H9 (cell line): ENCODE measurements around the gene KRTAP5-6. TPM values are rescaled to one million over a fixed set of nuclear protein-coding genes. Genes with fewer than 3 reads are reported as not detected.

Source experiments
- DNase-seq: peaks from one replicate; pipeline ENCODE4 v3.0.0-alpha.2; 2017
- H2AFZ ChIP-seq: one replicate; pipeline ENCODE4 v1.6.1; 2013; ENCODE audit warnings: mild to moderate bottlenecking, low read length, control low read depth, moderate library complexity
- H2AK5ac ChIP-seq: 2 replicates; pipeline ENCODE4 v1.6.1; 2013; ENCODE audit warnings: low read length, control low read depth, mixed read lengths; ENCODE audit not compliant: insufficient read length
- H2BK120ac ChIP-seq: one replicate; pipeline ENCODE4 v1.6.1; 2013; ENCODE audit warnings: low read depth, mild to moderate bottlenecking, low read length, control low read depth, inconsistent platforms; ENCODE audit not compliant: poor library complexity, severe bottlenecking
- H2BK12ac ChIP-seq: 2 replicates; pipeline ENCODE4 v1.6.1; 2013; ENCODE audit warnings: low read length, control low read depth, mixed read lengths, low read depth; ENCODE audit not compliant: insufficient read length
- H2BK15ac ChIP-seq: 2 replicates; pipeline ENCODE4 v1.6.1; 2013; ENCODE audit warnings: low read depth, low read length, control low read depth
- H2BK20ac ChIP-seq: one replicate; pipeline ENCODE4 v1.6.1; 2013; ENCODE audit warnings: low read depth, mild to moderate bottlenecking, low read length, control low read depth, inconsistent platforms; ENCODE audit not compliant: poor library complexity, severe bottlenecking
- H2BK5ac ChIP-seq: 2 replicates; pipeline ENCODE4 v1.6.1; 2013; ENCODE audit warnings: low read length, control low read depth, mixed read lengths; ENCODE audit not compliant: insufficient read length
- H3K14ac ChIP-seq: 2 replicates; pipeline ENCODE4 v1.6.1; 2013; ENCODE audit warnings: low read length, control low read depth; ENCODE audit not compliant: insufficient read depth
- H3K18ac ChIP-seq: 2 replicates; pipeline ENCODE4 v1.6.1; 2013; ENCODE audit warnings: low read depth, mild to moderate bottlenecking, mixed read lengths, low read length, control low read depth; ENCODE audit not compliant: insufficient read length
- H3K23ac ChIP-seq: 2 replicates; pipeline ENCODE4 v1.6.1; 2013; ENCODE audit warnings: low read length, control low read depth, mixed read lengths, low read depth; ENCODE audit not compliant: insufficient read length
- H3K23me2 ChIP-seq: 2 replicates; pipeline ENCODE4 v1.6.1; 2013; ENCODE audit warnings: low read depth, mild to moderate bottlenecking, mixed read lengths, low read length, control low read depth; ENCODE audit not compliant: insufficient read length, poor library complexity, severe bottlenecking
- H3K27ac ChIP-seq: 2 replicates; pipeline ENCODE4 v1.5.1; 2013; ENCODE audit warnings: low read length, control low read depth, mixed read lengths, low read depth; ENCODE audit not compliant: insufficient read length
- H3K27me3 ChIP-seq: 2 replicates; pipeline ENCODE4 v1.6.1; 2013; ENCODE audit warnings: low read length, control low read depth, inconsistent platforms; ENCODE audit not compliant: insufficient read depth
- H3K4ac ChIP-seq: 2 replicates; pipeline ENCODE4 v1.6.1; 2013; ENCODE audit warnings: low read depth, mild to moderate bottlenecking, control low read depth, inconsistent platforms, low read length, moderate library complexity
- H3K4me1 ChIP-seq: 2 replicates; pipeline ENCODE4 v1.6.1; 2013; ENCODE audit warnings: low read length, control low read depth, inconsistent platforms; ENCODE audit not compliant: insufficient read depth
- H3K4me2 ChIP-seq: 2 replicates; pipeline ENCODE4 v1.6.1; 2013; ENCODE audit warnings: low read length, control low read depth, mixed read lengths; ENCODE audit not compliant: insufficient read length, insufficient read depth
- H3K56ac ChIP-seq: 2 replicates; pipeline ENCODE4 v1.6.1; 2013; ENCODE audit warnings: low read depth, mild to moderate bottlenecking, mixed read lengths, low read length, control low read depth; ENCODE audit not compliant: insufficient read length
- H3K79me1 ChIP-seq: 2 replicates; pipeline ENCODE4 v1.6.1; 2013; ENCODE audit warnings: low read depth, mild to moderate bottlenecking, moderate library complexity, low read length, control low read depth, inconsistent platforms; ENCODE audit not compliant: insufficient read depth, poor library complexity, severe bottlenecking
- H3K79me2 ChIP-seq: 2 replicates; pipeline ENCODE4 v1.6.1; 2013; ENCODE audit warnings: low read length, control low read depth, inconsistent platforms; ENCODE audit not compliant: insufficient read depth
- H3K9ac ChIP-seq: 2 replicates; pipeline ENCODE4 v1.6.1; 2013; ENCODE audit warnings: low read length, control low read depth, mixed read lengths; ENCODE audit not compliant: insufficient read length; ENCODE audit errors: extremely low read depth
- H3K9me3 ChIP-seq: one replicate; pipeline ENCODE4 v1.6.1; 2013; ENCODE audit warnings: low read depth, low read length, inconsistent platforms; ENCODE audit not compliant: control insufficient read depth
- H3T11ph ChIP-seq: one replicate; pipeline ENCODE4 v1.6.1; 2013; ENCODE audit warnings: mild to moderate bottlenecking, low read length, control low read depth, inconsistent platforms
- H4K20me1 ChIP-seq: one replicate; pipeline ENCODE4 v1.6.1; 2013; ENCODE audit not compliant: control insufficient read depth, insufficient read length, insufficient read depth
- H4K5ac ChIP-seq: 2 replicates; pipeline ENCODE4 v1.6.1; 2013; ENCODE audit warnings: low read depth, mild to moderate bottlenecking, mixed read lengths, low read length, control low read depth; ENCODE audit not compliant: insufficient read length
- H4K8ac ChIP-seq: replicated peaks from 2 replicates; pipeline ENCODE4 v1.6.1; 2013; ENCODE audit warnings: low read length, control low read depth, mixed read lengths, low read depth; ENCODE audit not compliant: insufficient read length
- H4K91ac ChIP-seq: 2 replicates; pipeline ENCODE4 v1.6.1; 2013; ENCODE audit warnings: low read depth, mild to moderate bottlenecking, moderate library complexity, mixed read lengths, low read length, control low read depth; ENCODE audit not compliant: insufficient read length
- H3K27ac Mint-ChIP-seq, 3 experiments: 2 replicates in 2 of 3; 3 replicates in 1 of 3; pipeline ENCODE4 v1.8.0; 2020 to 2021; ENCODE audit warnings: mixed read lengths in 3 of 3, mild to moderate bottlenecking in 1 of 3, moderate library complexity in 1 of 3
- H3K27me3 Mint-ChIP-seq: 2 replicates; pipeline ENCODE4 v1.8.0; 2021; ENCODE audit warnings: low read depth, mild to moderate bottlenecking, moderate library complexity, mixed read lengths
- H3K36me3 Mint-ChIP-seq, 3 experiments: 2 replicates in 2 of 3; 3 replicates in 1 of 3; pipeline ENCODE4 v1.8.0; 2020 to 2021; ENCODE audit warnings: low read depth in 3 of 3, mixed read lengths in 3 of 3; ENCODE audit not compliant: insufficient read depth in 1 of 3
- H3K4me1 Mint-ChIP-seq, 2 experiments: 2 replicates each; pipeline ENCODE4 v1.8.0; 2020; ENCODE audit warnings: mixed read lengths in 2 of 2
- H3K4me3 Mint-ChIP-seq, 2 experiments: 2 replicates in 1 of 2; 3 replicates in 1 of 2; pipeline ENCODE4 v1.8.0; 2020 to 2021; ENCODE audit warnings: mild to moderate bottlenecking in 2 of 2, mixed read lengths in 2 of 2, moderate library complexity in 1 of 2
- H3K9me3 Mint-ChIP-seq, 2 experiments: 2 replicates in 1 of 2; 3 replicates in 1 of 2; pipeline ENCODE4 v1.8.0; 2020; ENCODE audit warnings: mild to moderate bottlenecking in 2 of 2, mixed read lengths in 2 of 2, moderate library complexity in 1 of 2
- WGBS: extraction: QIAGEN DNeasy Blood & Tissue Kit; methylation state at CpG from one replicate; pipeline ENCODE4 v1.1.7; 2013; ENCODE audit warnings: missing lambda C conversion rate, low lambda C conversion rate, mixed read lengths; ENCODE audit not compliant: insufficient read length; ENCODE audit errors: extremely low coverage; 5-methylcytosine and 5-hydroxymethylcytosine counted together
- total RNA-seq: library from RNA; stranded (reverse); gene quantifications from 2 replicates; pipeline ENCODE4 v1.2.1, GENCODE V29; 2021
- TF ChIP-seq, protein P1 (sequence below): fragments of 200-600 bp; sonication (generic); conservative IDR thresholded peaks from 3 replicates; pipeline ENCODE4 v1.8.0; 2021; ENCODE audit warnings: antibody characterized with exemption, mild to moderate bottlenecking

Gene KRTAP5-6
- total RNA-seq, 1 experiment from 2014 or later = not detected

DNA sequence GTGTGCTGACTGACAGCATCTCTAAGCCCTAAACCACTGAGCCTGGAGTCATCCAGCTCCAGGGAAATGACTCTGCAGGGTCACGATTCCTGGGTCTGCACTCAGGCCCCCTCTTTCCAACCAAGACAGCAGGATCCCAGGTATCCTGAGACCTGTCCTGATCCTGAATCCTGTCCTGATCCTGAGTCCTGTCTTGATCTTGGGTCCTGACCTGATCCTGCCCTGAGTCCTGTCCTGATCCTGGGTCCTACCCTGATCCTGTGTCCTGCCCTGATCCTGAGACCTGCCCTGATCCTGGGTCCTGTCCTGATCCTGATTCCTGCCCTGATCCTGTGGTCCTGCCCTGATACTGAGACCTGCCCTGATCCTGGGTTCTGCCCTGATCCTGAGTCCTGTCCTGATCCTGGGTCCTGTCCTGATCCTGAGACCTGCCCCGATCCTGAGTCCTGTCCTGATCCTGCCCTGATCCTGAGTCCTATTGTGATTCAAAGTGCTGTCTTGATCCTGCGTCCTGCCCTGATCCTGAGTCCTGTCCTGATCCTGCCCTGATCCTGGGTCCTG is 1.4 kb upstream of the KRTAP5-6 start:
- Mint-ChIP-seq H3K36me3 (no peaks in the 10 kb centered on the region), H3K4me1 (peaks cover 11 to 16% of the 10 kb centered on the region in 2 experiments), H3K9me3 (peaks cover 0 to 7% of the 10 kb centered on the region in 2 experiments; a peak in 3 of 5 replicates), H3K27ac (no peak overlapping the region), H3K4me3 (no peak overlapping the region), H3K27me3 (peaks cover 61% of the 10 kb centered on the region)
- WGBS = no CpG with 5 or more reads among the region's 3 CpGs
- no peaks in the 10 kb centered on the region for H3K79me2 ChIP-seq
- H2BK120ac ChIP-seq = no peak overlapping the region
- no peak overlapping the region for H2BK15ac ChIP-seq
- H3K4ac ChIP-seq = no peak overlapping the region
- H3K23ac ChIP-seq = no peak overlapping the region
- H2AFZ ChIP-seq = no peak overlapping the region
- no peak overlapping the region for H2AK5ac ChIP-seq
- H3K4me1 ChIP-seq = no peaks in the 10 kb centered on the region
- H3K27me3 ChIP-seq = no peaks in the 10 kb centered on the region; the same call in 1 of the 2 replicates
- H4K91ac ChIP-seq = no peak overlapping the region
- no peak overlapping the region for H4K8ac ChIP-seq
- H3K27ac ChIP-seq = no peak overlapping the region
- no peaks in the 10 kb centered on the region for H3K9me3 ChIP-seq
- H3K4me2 ChIP-seq = no peak overlapping the region
- no peak overlapping the region for H3K56ac ChIP-seq
- H2BK12ac ChIP-seq = no peak overlapping the region
- no peaks in the 10 kb centered on the region for H3K23me2 ChIP-seq
- no peak overlapping the region for H2BK5ac ChIP-seq
- no peak overlapping the region for H3K9ac ChIP-seq
- H3K18ac ChIP-seq = no peak overlapping the region
- DNase-seq = no peak
- H4K20me1 ChIP-seq = no peaks in the 10 kb centered on the region
- TF ChIP-seq, protein P1, sequence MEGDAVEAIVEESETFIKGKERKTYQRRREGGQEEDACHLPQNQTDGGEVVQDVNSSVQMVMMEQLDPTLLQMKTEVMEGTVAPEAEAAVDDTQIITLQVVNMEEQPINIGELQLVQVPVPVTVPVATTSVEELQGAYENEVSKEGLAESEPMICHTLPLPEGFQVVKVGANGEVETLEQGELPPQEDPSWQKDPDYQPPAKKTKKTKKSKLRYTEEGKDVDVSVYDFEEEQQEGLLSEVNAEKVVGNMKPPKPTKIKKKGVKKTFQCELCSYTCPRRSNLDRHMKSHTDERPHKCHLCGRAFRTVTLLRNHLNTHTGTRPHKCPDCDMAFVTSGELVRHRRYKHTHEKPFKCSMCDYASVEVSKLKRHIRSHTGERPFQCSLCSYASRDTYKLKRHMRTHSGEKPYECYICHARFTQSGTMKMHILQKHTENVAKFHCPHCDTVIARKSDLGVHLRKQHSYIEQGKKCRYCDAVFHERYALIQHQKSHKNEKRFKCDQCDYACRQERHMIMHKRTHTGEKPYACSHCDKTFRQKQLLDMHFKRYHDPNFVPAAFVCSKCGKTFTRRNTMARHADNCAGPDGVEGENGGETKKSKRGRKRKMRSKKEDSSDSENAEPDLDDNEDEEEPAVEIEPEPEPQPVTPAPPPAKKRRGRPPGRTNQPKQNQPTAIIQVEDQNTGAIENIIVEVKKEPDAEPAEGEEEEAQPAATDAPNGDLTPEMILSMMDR = no peak
- H3T11ph ChIP-seq = no peak overlapping the region
- H3K79me1 ChIP-seq = no peaks in the 10 kb centered on the region
- H4K5ac ChIP-seq = no peak overlapping the region
- no peak overlapping the region for H2BK20ac ChIP-seq
- no peak overlapping the region for H3K14ac ChIP-seq
